Prostate gland (tissue), 2 donors: ENCODE data around the gene CACNA1A.
"Not testable (repeated sequence)": the region's sequence is repeated elsewhere in the genome, so short reads cannot be mapped to it uniquely, and the experiment has no call there.

Experiments
- POLR2A ChIP-seq: fragments of 450-650 bp; IDR thresholded peaks from one replicate; pipeline ENCODE4 v1.6.1; 2016; ENCODE audit warnings: antibody characterized with exemption, mild to moderate bottlenecking
- POLR2AphosphoS5 ChIP-seq: sonication (generic); formaldehyde crosslinking; IDR thresholded peaks from one replicate; pipeline ENCODE4 v1.6.1; 2017; ENCODE audit warnings: antibody characterized with exemption
- TF ChIP-seq, protein P1 (sequence below), 4 experiments: fragments of 200-600 bp in 2 of 4; fragments of 450-650 bp in 2 of 4; sonication (generic) in 2 of 4; IDR thresholded peaks; 1 replicate in 3 of 4; 2 replicates in 1 of 4; pipeline ENCODE4 v1.5.1; 2016 to 2019; ENCODE audit warnings: antibody characterized with exemption in 4 of 4, mild to moderate bottlenecking in 2 of 4, moderate library complexity in 2 of 4

GRCh38 chr19:13177584-13177983 is 328.7 kb downstream of the CACNA1A start:
- not testable (repeated sequence) for TF ChIP-seq POLR2AphosphoS5, POLR2A
- TF ChIP-seq, protein P1, sequence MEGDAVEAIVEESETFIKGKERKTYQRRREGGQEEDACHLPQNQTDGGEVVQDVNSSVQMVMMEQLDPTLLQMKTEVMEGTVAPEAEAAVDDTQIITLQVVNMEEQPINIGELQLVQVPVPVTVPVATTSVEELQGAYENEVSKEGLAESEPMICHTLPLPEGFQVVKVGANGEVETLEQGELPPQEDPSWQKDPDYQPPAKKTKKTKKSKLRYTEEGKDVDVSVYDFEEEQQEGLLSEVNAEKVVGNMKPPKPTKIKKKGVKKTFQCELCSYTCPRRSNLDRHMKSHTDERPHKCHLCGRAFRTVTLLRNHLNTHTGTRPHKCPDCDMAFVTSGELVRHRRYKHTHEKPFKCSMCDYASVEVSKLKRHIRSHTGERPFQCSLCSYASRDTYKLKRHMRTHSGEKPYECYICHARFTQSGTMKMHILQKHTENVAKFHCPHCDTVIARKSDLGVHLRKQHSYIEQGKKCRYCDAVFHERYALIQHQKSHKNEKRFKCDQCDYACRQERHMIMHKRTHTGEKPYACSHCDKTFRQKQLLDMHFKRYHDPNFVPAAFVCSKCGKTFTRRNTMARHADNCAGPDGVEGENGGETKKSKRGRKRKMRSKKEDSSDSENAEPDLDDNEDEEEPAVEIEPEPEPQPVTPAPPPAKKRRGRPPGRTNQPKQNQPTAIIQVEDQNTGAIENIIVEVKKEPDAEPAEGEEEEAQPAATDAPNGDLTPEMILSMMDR (IDR thresholded peaks at IDR 0.05) = not testable (repeated sequence)
